SK-N-SH treated with all-trans-retinoic acid at 6 μM for 48 hours (cell line): ENCODE measurements around the gene SEL1L3.

Experiments
- ISL1 ChIP-seq: fragments of 250-450 bp; sonication (Bioruptor Pico); IDR thresholded peaks from 2 replicates; pipeline ENCODE4 v2.1.2; 2022; ENCODE audit warnings: mild to moderate bottlenecking, moderate library complexity
- ZC3H10 ChIP-seq: fragments of 250-450 bp; sonication (Bioruptor Pico); IDR thresholded peaks from 2 replicates; pipeline ENCODE4 v1.5.1; 2021; ENCODE audit warnings: mild to moderate bottlenecking, moderate library complexity
- ZFP3 ChIP-seq: fragments of 250-450 bp; sonication (Bioruptor Pico); IDR thresholded peaks from 2 replicates; pipeline ENCODE4 v1.5.0; 2020; ENCODE audit warnings: mild to moderate bottlenecking, moderate library complexity
- ZNF565 ChIP-seq: fragments of 450-650 bp; formaldehyde crosslinking; conservative IDR thresholded peaks from 2 replicates; pipeline ENCODE4 v1.5.0; 2020; ENCODE audit warnings: low read depth, mild to moderate bottlenecking, moderate library complexity
- TF ChIP-seq, protein P1 (sequence below): fragments of 250-450 bp; sonication (Bioruptor Pico); IDR thresholded peaks from 2 replicates; pipeline ENCODE4 v1.5.1; 2021; ENCODE audit warnings: mild to moderate bottlenecking, moderate library complexity

DNA sequence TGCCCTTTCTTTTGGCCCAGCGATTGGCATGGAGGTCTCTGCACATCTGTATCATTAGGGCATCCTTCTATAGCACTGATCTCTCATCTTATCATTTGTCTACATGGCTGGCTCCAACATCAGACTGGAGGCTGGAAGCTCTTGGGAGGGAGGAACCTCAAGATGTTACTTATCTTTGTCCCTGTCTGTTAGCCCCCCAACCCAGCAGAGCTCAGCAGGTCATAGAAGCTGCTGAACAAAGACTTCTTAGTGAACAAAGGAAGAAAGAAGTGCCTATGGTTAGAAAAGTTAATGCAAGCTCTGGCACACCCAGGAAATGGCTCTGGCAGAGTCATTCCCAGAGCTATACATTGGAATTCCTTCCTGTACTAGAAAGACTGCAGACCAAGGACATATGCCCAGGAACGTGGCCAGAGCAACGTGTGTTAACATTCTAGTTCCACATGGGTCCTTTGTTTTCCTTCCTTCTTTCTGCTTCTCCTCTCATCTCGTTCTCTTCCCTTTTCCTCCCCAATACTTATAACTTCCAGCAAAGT lies 74.0 kb downstream of the SEL1L3 start:
- TF ChIP-seq ZC3H10 (CRISPR knock-in tag), result no peak
- no peak for TF ChIP-seq ZNF565 (CRISPR knock-in tag)
- TF ChIP-seq, protein P1, sequence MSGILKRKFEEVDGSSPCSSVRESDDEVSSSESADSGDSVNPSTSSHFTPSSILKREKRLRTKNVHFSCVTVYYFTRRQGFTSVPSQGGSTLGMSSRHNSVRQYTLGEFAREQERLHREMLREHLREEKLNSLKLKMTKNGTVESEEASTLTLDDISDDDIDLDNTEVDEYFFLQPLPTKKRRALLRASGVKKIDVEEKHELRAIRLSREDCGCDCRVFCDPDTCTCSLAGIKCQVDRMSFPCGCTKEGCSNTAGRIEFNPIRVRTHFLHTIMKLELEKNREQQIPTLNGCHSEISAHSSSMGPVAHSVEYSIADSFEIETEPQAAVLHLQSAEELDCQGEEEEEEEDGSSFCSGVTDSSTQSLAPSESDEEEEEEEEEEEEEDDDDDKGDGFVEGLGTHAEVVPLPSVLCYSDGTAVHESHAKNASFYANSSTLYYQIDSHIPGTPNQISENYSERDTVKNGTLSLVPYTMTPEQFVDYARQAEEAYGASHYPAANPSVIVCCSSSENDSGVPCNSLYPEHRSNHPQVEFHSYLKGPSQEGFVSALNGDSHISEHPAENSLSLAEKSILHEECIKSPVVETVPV (CRISPR knock-in tag), result no peak
- TF ChIP-seq ISL1 (CRISPR knock-in tag), result no peak
- TF ChIP-seq ZFP3 (CRISPR knock-in tag), result no peak
